A549 (cell line): Measurements from ENCODE around the gene AGRN. TPM values are rescaled to one million over a fixed set of nuclear protein-coding genes. Genes with fewer than 3 reads are reported as not detected.

ENCODE experiments used
- ATAC-seq, 2 experiments: fragments of 200-7000 bp in 1 of 2; fragments of >200 bp in 1 of 2; cut with Nextera tagmentation in 1 of 2; cut with Tn5 transposase in 1 of 2; 3 replicates each; pipeline versions ENCODE4 v1.8.0 to v1.9.1; 2018 to 2020; ENCODE audit warnings: mild to moderate bottlenecking in 1 of 2, moderate library complexity in 1 of 2
- CTCF ChIA-PET: fragments of 300-600 bp; sonication (Branson Sonifier 250); formaldehyde crosslinking; extraction: SDS; loops from one replicate; lab custom pipeline; 2021; ENCODE audit warnings: antibody characterized with exemption, inconsistent platforms; lab: Yijun Ruan, JAX
- POLR2A ChIA-PET: fragments of 350-600 bp; formaldehyde crosslinking; extraction: SDS; loops from one replicate; lab custom pipeline; 2021; ENCODE audit warnings: antibody characterized with exemption, inconsistent platforms; lab: Yijun Ruan, JAX
- DNase-seq, 2 experiments: peaks; one replicate each; pipeline versions ENCODE4 v3.0.0 to v3.0.0-alpha.2; 2011 to 2016; ENCODE audit warnings: low read depth in 1 of 2, low spot score in 1 of 2
- FAIRE-seq: peaks from 2 replicates; lab custom pipeline; 2011; peaks lifted over from hg19 to GRCh38; lab: Jason Lieb, UNC
- H3K27ac ChIP-seq, 2 experiments: fragments of >200 bp; sonication (Bioruptor Twin); formaldehyde crosslinking; 3 replicates each; pipeline ENCODE4 v1.5.1; 2016 to 2017
- H3K4me1 ChIP-seq: fragments of >200 bp; sonication (Bioruptor Twin); formaldehyde crosslinking; 3 replicates; pipeline ENCODE4 v1.6.1; 2016
- H3K4me2 ChIP-seq: fragments of >200 bp; sonication (Bioruptor Twin); formaldehyde crosslinking; 3 replicates; pipeline ENCODE4 v1.6.1; 2016
- H3K4me3 ChIP-seq: fragments of >200 bp; sonication (Bioruptor Twin); formaldehyde crosslinking; 3 replicates; pipeline ENCODE4 v1.5.1; 2016
- H3K9me3 ChIP-seq: fragments of >200 bp; sonication (Bioruptor Twin); formaldehyde crosslinking; 3 replicates; pipeline ENCODE4 v1.6.1; 2016
- ATOH8 ChIP-seq: fragments of 250-450 bp; sonication (Bioruptor Pico); IDR thresholded peaks from 2 replicates; pipeline ENCODE4 v1.5.0; 2020; ENCODE audit warnings: low read depth, mild to moderate bottlenecking, moderate library complexity
- CBX2 ChIP-seq: fragments of 200-600 bp; sonication (generic); IDR thresholded peaks from 2 replicates; pipeline ENCODE4 v1.6.1; 2016; ENCODE audit warnings: low read depth, mild to moderate bottlenecking, borderline replicate concordance
- CBX8 ChIP-seq: fragments of 200-600 bp; sonication (generic); IDR thresholded peaks from 2 replicates; pipeline ENCODE4 v1.6.1; 2016
- CEBPB ChIP-seq, 2 experiments: fragments of >200 bp in 1 of 2; sonication (Bioruptor Twin) in 1 of 2; formaldehyde crosslinking in 1 of 2; IDR thresholded peaks; 2 replicates each; pipeline ENCODE4 v1.6.1; 2012 to 2016
- EHF ChIP-seq: fragments of 250-450 bp; sonication (Bioruptor Pico); IDR thresholded peaks from 2 replicates; pipeline ENCODE4 v1.5.0; 2020; ENCODE audit warnings: mild to moderate bottlenecking
- FOSB ChIP-seq: fragments of 250-450 bp; sonication (Bioruptor Pico); IDR thresholded peaks from 2 replicates; pipeline ENCODE4 v1.5.0; 2020; ENCODE audit warnings: mild to moderate bottlenecking, moderate library complexity
- GATA3 ChIP-seq: IDR thresholded peaks from 2 replicates; pipeline ENCODE4 v1.6.1; 2012; ENCODE audit warnings: borderline replicate concordance
- HMGXB4 ChIP-seq: fragments of 250-450 bp; sonication (Bioruptor Pico); IDR thresholded peaks from 2 replicates; pipeline ENCODE4 v1.5.0; 2021; ENCODE audit warnings: mild to moderate bottlenecking, moderate library complexity, borderline replicate concordance
- HOXA7 ChIP-seq: fragments of 250-450 bp; sonication (Bioruptor Pico); IDR thresholded peaks from 2 replicates; pipeline ENCODE4 v1.5.0; 2020; ENCODE audit warnings: mild to moderate bottlenecking, moderate library complexity
- HOXB13 ChIP-seq: fragments of 250-450 bp; sonication (Bioruptor Pico); IDR thresholded peaks from 2 replicates; pipeline ENCODE4 v1.5.0; 2020; ENCODE audit warnings: low read depth, mild to moderate bottlenecking, moderate library complexity
- HOXB5 ChIP-seq: fragments of 250-450 bp; sonication (Bioruptor Pico); IDR thresholded peaks from 2 replicates; pipeline ENCODE4 v1.5.0; 2020; ENCODE audit warnings: mild to moderate bottlenecking, moderate library complexity
- KDM5A ChIP-seq: fragments of 200-600 bp; sonication (generic); IDR thresholded peaks from 2 replicates; pipeline ENCODE4 v1.6.1; 2016; ENCODE audit warnings: antibody characterized with exemption, mild to moderate bottlenecking
- MYC ChIP-seq: IDR thresholded peaks from 2 replicates; pipeline ENCODE4 v1.6.1; 2012; ENCODE audit warnings: mild to moderate bottlenecking, inconsistent platforms, low read length, improper control_type of control experiment, borderline replicate concordance
- NPAS2 ChIP-seq: fragments of 250-450 bp; sonication (Bioruptor Pico); IDR thresholded peaks from 2 replicates; pipeline ENCODE4 v1.8.0; 2022; ENCODE audit warnings: mild to moderate bottlenecking, moderate library complexity, borderline replicate concordance
- PHF8 ChIP-seq: fragments of 200-600 bp; sonication (generic); IDR thresholded peaks from 2 replicates; pipeline ENCODE4 v1.6.1; 2016; ENCODE audit warnings: low read depth, mild to moderate bottlenecking, antibody characterized with exemption, moderate library complexity, borderline replicate concordance
- POLR2AphosphoS2 ChIP-seq: conservative IDR thresholded peaks from 2 replicates; pipeline ENCODE4 v1.6.1; 2012; ENCODE audit warnings: low read length, improper control_type of control experiment, inconsistent platforms
- RFX5 ChIP-seq: fragments of 450-650 bp; IDR thresholded peaks from 2 replicates; pipeline ENCODE4 v1.7.1; 2014; ENCODE audit warnings: antibody characterized with exemption, mild to moderate bottlenecking, moderate library complexity
- TP53 ChIP-seq: fragments of 250-450 bp; sonication (Bioruptor Pico); IDR thresholded peaks from 2 replicates; pipeline ENCODE4 v1.5.0; 2021; ENCODE audit warnings: mild to moderate bottlenecking, moderate library complexity
- ZC3H11A ChIP-seq: fragments of 450-650 bp; IDR thresholded peaks from 2 replicates; pipeline ENCODE4 v1.6.1; 2014; ENCODE audit warnings: antibody characterized with exemption, mild to moderate bottlenecking
- ZSCAN20 ChIP-seq: fragments of 250-450 bp; sonication (Bioruptor Pico); IDR thresholded peaks from 2 replicates; pipeline ENCODE4 v1.8.0; 2022; ENCODE audit warnings: mild to moderate bottlenecking, moderate library complexity
- WGBS: methylation state at CpG from one replicate; pipeline ENCODE4 v1.1.6; 2017; ENCODE audit errors: missing lambda C conversion rate; 5-methylcytosine and 5-hydroxymethylcytosine counted together
- polyA plus RNA-seq, 4 experiments: library from polyadenylated mRNA; depleted of rRNA in 3 of 4; stranded (reverse); fragments of >200 nt; fragmentation: RNase III in 1 of 4; extraction: RNeasy Plus Mini Kit Qiagen cat#74134 plus additional on column Dnase treatment in 1 of 4; gene quantifications; 2 replicates in 3 of 4; 3 replicates in 1 of 4; pipeline ENCODE4 v1.2.3, GENCODE V29; 2011 to 2017
- TF ChIP-seq, protein P1 (sequence below): IDR thresholded peaks from 2 replicates; pipeline ENCODE4 v1.6.1; 2012; ENCODE audit warnings: low read depth, borderline replicate concordance
- TF ChIP-seq, protein P2 (sequence below): IDR thresholded peaks from 2 replicates; pipeline ENCODE4 v1.6.1; 2012

Gene AGRN
- polyA plus RNA-seq, 2 of the 4 experiments (the other 2 are of a cell fraction) = 23.9 to 90.9 TPM

- POLR2A ChIA-PET = no interaction called here
- Histone ChIP-seq H3K27ac (no peak overlapping the region), H3K4me3 (no peak overlapping the region)
- TF ChIP-seq ZSCAN20 (CRISPR knock-in tag) = no peak
- TF ChIP-seq FOSB (CRISPR knock-in tag) = no peak
- no peak for TF ChIP-seq NPAS2
- TF ChIP-seq CEBPB (IDR thresholded peaks at IDR 0.05) = no peak
- no peak for TF ChIP-seq ATOH8 (CRISPR knock-in tag)
- TF ChIP-seq MYC = no peak
- TF ChIP-seq KDM5A = no peak
- no peak for TF ChIP-seq PHF8
- TF ChIP-seq, all 56 proteins: peak for 0
- WGBS = 100% methylated on average over 1 of the region's 28 CpGs
- CTCF ChIA-PET = interaction anchor here (0.6 kb wide), 1 partner anchor 52 kb away, joined by 3 read pairs; no protein-coding TSS in a partner anchor
- ATAC-seq (no peak), DNase-seq (no peak), FAIRE-seq (no peak)
- H3K9me3 ChIP-seq = no peaks in the 10 kb centered on the region
- no peak overlapping the region for H3K4me2 ChIP-seq
- no peaks in the 10 kb centered on the region for H3K4me1 ChIP-seq
Observed at GRCh38 chr1:1092149-1092855, 72.4 kb downstream of the AGRN start.

DNA sequence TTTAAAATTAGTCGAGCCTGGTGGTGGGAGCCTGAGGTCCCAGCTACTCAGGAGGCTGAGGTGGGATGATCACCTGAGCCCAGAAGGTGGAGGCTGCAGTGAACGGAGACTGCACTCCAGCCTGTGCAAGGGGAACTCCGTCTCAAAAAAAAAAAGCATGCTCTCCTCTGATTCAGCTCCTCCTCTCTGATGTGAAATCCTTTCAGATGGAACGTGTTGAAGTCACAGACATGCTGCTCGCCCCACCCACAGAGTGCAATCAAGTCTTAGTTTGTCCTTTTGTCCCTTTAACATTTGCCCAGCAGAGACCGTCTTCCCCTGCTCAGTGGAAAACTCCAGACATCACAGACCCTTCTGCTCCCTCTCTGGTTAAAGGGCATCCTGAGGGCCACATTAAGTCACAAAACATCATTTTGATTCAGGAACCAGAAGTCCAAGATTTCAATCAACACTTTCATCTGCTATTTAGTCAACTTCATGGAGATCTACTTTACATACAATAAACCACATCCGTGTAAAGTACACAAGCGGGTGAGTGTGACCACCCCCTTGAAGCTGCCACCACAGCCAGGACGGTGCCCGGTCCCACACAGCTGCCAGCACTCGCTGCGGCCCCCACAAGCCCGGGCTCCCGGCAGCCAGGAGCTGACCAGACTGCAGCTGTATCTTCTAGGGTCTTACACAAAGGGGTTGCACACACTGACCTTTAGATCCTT, 73.1 kb downstream of the AGRN start:
- H3K4me2 ChIP-seq = no peak overlapping the region
- DNase-seq (no peak), ATAC-seq (no peak), FAIRE-seq (no peak)
- TF ChIP-seq HMGXB4 (CRISPR knock-in tag) = no peak
- TF ChIP-seq HOXB5 (CRISPR knock-in tag) = no peak
- no peak for TF ChIP-seq EHF (CRISPR knock-in tag)
- TF ChIP-seq RFX5 = no peak
- TF ChIP-seq HOXB13 (CRISPR knock-in tag) = no peak
- TF ChIP-seq, protein P1, sequence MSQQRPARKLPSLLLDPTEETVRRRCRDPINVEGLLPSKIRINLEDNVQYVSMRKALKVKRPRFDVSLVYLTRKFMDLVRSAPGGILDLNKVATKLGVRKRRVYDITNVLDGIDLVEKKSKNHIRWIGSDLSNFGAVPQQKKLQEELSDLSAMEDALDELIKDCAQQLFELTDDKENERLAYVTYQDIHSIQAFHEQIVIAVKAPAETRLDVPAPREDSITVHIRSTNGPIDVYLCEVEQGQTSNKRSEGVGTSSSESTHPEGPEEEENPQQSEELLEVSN = no peak
- TF ChIP-seq, protein P2, sequence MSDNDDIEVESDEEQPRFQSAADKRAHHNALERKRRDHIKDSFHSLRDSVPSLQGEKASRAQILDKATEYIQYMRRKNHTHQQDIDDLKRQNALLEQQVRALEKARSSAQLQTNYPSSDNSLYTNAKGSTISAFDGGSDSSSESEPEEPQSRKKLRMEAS = no peak
- TF ChIP-seq CBX2 = no peak
- no peak for TF ChIP-seq GATA3
- no peak for TF ChIP-seq TP53 (CRISPR knock-in tag)
- TF ChIP-seq HOXA7 (CRISPR knock-in tag) = no peak
- no peak for TF ChIP-seq POLR2AphosphoS2
- TF ChIP-seq ZC3H11A = no peak
- TF ChIP-seq CBX8 = no peak
- no peak overlapping the region for H3K4me3 ChIP-seq
- ChIA-PET CTCF (no interaction called here), POLR2A (no interaction called here)
- H3K27ac ChIP-seq = no peak overlapping the region
- no peaks in the 10 kb centered on the region for H3K4me1 ChIP-seq
- WGBS = 85% methylated on average over 14 of the region's 14 CpGs
- no peaks in the 10 kb centered on the region for H3K9me3 ChIP-seq
